Gastroesophageal sphincter (tissue), 3 donors: ENCODE measurements around the gene CDK1.

Experiments
- POLR2A ChIP-seq, 2 donors: fragments of 450-650 bp; IDR thresholded peaks; one replicate each; pipeline ENCODE4 v1.6.1; 2017; ENCODE audit warnings: antibody characterized with exemption in 2 of 2, mild to moderate bottlenecking in 2 of 2, moderate library complexity in 1 of 2
- TF ChIP-seq, protein P1 (sequence below), 4 experiments: fragments of 200-600 bp in 2 of 4; fragments of 450-650 bp in 2 of 4; sonication (generic) in 1 of 4; IDR thresholded peaks; one replicate each; pipeline ENCODE4 v1.5.1; 2017 to 2019; ENCODE audit warnings: antibody characterized with exemption in 4 of 4, mild to moderate bottlenecking in 2 of 4, moderate library complexity in 2 of 4

GRCh38 chr10:60742512-60742911 is 35.8 kb upstream of the CDK1 start:
- TF ChIP-seq POLR2A (IDR thresholded peaks at IDR 0.05) = no peak
- TF ChIP-seq, protein P1, sequence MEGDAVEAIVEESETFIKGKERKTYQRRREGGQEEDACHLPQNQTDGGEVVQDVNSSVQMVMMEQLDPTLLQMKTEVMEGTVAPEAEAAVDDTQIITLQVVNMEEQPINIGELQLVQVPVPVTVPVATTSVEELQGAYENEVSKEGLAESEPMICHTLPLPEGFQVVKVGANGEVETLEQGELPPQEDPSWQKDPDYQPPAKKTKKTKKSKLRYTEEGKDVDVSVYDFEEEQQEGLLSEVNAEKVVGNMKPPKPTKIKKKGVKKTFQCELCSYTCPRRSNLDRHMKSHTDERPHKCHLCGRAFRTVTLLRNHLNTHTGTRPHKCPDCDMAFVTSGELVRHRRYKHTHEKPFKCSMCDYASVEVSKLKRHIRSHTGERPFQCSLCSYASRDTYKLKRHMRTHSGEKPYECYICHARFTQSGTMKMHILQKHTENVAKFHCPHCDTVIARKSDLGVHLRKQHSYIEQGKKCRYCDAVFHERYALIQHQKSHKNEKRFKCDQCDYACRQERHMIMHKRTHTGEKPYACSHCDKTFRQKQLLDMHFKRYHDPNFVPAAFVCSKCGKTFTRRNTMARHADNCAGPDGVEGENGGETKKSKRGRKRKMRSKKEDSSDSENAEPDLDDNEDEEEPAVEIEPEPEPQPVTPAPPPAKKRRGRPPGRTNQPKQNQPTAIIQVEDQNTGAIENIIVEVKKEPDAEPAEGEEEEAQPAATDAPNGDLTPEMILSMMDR (IDR thresholded peaks at IDR 0.05) = no peak
